HepG2 (cell line): ENCODE measurements around the gene PLB1. TPM values are rescaled to one million over a fixed set of nuclear protein-coding genes. Genes with fewer than 3 reads are reported as not detected.

ENCODE experiments used
- ATAC-seq: fragments of 200-7000 bp; cut with Tn5 transposase; 3 replicates; pipeline ENCODE4 v1.9.1; 2020; ENCODE audit warnings: mild to moderate bottlenecking, moderate library complexity
- BruUV-seq: library from RNA; stranded (reverse); fragments of 400-500 nt; replicated peaks from 2 replicates; lab custom pipeline; 2021; lab: Mats Ljungman, UMichigan
- CTCF ChIA-PET: fragments of 300-600 bp; formaldehyde crosslinking; extraction: SDS; loops from one replicate; lab custom pipeline; 2021; ENCODE audit warnings: low total read pairs, inconsistent platforms, low intra/inter-chr PET ratio; lab: Yijun Ruan, JAX
- POLR2A ChIA-PET: fragments of 350-600 bp; sonication (Branson Sonifier 250); formaldehyde crosslinking; loops from one replicate; lab custom pipeline; 2020; ENCODE audit warnings: antibody characterized with exemption, inconsistent platforms; lab: Yijun Ruan, JAX
- DNase-seq: peaks from one replicate; pipeline ENCODE4 v3.0.0-alpha.2; 2015; ENCODE audit warnings: low spot score
- FAIRE-seq: peaks from 3 replicates; lab custom pipeline; 2011; peaks lifted over from hg19 to GRCh38; lab: Jason Lieb, UNC
- H2AFZ ChIP-seq: one replicate; pipeline ENCODE4 v1.6.1; 2011; ENCODE audit warnings: low read length, inconsistent platforms
- H3K27ac ChIP-seq: fragments of 300-600 bp; 3 replicates; pipeline ENCODE4 v1.8.0; 2011; ENCODE audit warnings: mixed run types, mild to moderate bottlenecking, mixed read lengths, low read length, inconsistent platforms; ENCODE audit not compliant: insufficient read depth; ENCODE audit errors: extremely low read length
- H3K27me3 ChIP-seq, 2 experiments: fragments of 200-600 bp in 1 of 2; 2 replicates in 1 of 2; 3 replicates in 1 of 2; pipeline versions ENCODE4 v1.6.0 to v1.8.0; 2011; ENCODE audit warnings: low read length in 2 of 2, mild to moderate bottlenecking in 2 of 2, moderate library complexity in 2 of 2, inconsistent platforms in 1 of 2; ENCODE audit not compliant: insufficient read depth in 2 of 2, control insufficient read depth in 1 of 2
- H3K36me3 ChIP-seq, 2 experiments: fragments of 200-600 bp in 1 of 2; replicated peaks in 1 of 2; 2 replicates in 1 of 2; 3 replicates in 1 of 2; pipeline versions ENCODE4 v1.5.1 to v1.8.0; 2011; ENCODE audit warnings: low read length in 2 of 2, inconsistent platforms in 1 of 2; ENCODE audit not compliant: insufficient read depth in 2 of 2, control insufficient read depth in 1 of 2
- H3K4me1 ChIP-seq: 2 replicates; pipeline ENCODE4 v1.5.1; 2012; ENCODE audit warnings: low read length, inconsistent platforms; ENCODE audit not compliant: insufficient read depth
- H3K4me2 ChIP-seq: 2 replicates; pipeline ENCODE4 v1.6.0; 2011; ENCODE audit warnings: low read depth, low read length, inconsistent platforms
- H3K4me3 ChIP-seq, 3 experiments: fragments of 200-600 bp in 1 of 3; sonication (generic), shearing (Covaris generic) in 1 of 3; replicated peaks in 1 of 3; 2 replicates each; pipeline ENCODE4 v1.5.1; 2011 to 2016; ENCODE audit warnings: low read length in 3 of 3, inconsistent platforms in 2 of 3, low read depth in 2 of 3, mild to moderate bottlenecking in 2 of 3, control low read depth in 1 of 3, mixed read lengths in 1 of 3; ENCODE audit not compliant: insufficient read depth in 1 of 3
- H3K79me2 ChIP-seq: one replicate; pipeline ENCODE4 v1.6.1; 2011; ENCODE audit warnings: low read length, inconsistent platforms; ENCODE audit not compliant: insufficient read depth
- H3K9ac ChIP-seq: 2 replicates; pipeline ENCODE4 v1.6.0; 2011; ENCODE audit warnings: mild to moderate bottlenecking, low read depth, low read length, inconsistent platforms; ENCODE audit not compliant: insufficient read depth
- H3K9me3 ChIP-seq: 2 replicates; pipeline ENCODE4 v1.5.1; 2012; ENCODE audit warnings: mild to moderate bottlenecking, low read length
- H4K20me1 ChIP-seq: 2 replicates; pipeline ENCODE4 v1.6.0; 2011; ENCODE audit warnings: inconsistent platforms, mild to moderate bottlenecking, low read length, moderate library complexity; ENCODE audit not compliant: insufficient read depth
- FOXP1 ChIP-seq, 2 experiments: fragments of 450-650 bp in 1 of 2; IDR thresholded peaks; 2 replicates each; pipeline ENCODE4 v1.6.1; 2017 to 2018; ENCODE audit warnings: antibody characterized with exemption in 1 of 2
- HNRNPLL ChIP-seq: fragments of 200-400 bp; formaldehyde crosslinking; IDR thresholded peaks from 2 replicates; pipeline ENCODE4 v1.6.1; 2017; ENCODE audit warnings: mild to moderate bottlenecking, low read depth, low read length; ENCODE audit not compliant: poor library complexity, severe bottlenecking
- KDM5B ChIP-seq: sonication (generic); formaldehyde crosslinking; IDR thresholded peaks from 2 replicates; pipeline ENCODE4 v1.4.0; 2020; ENCODE audit warnings: missing genetic modification reagents, mild to moderate bottlenecking, borderline replicate concordance
- LCORL ChIP-seq, 2 experiments: fragments of 450-650 bp in 1 of 2; sonication (generic) in 1 of 2; formaldehyde crosslinking in 1 of 2; IDR thresholded peaks; 2 replicates each; pipeline versions ENCODE4 v1.5.0 to v1.6.1; 2017 to 2020; ENCODE audit warnings: antibody characterized with exemption in 1 of 2, missing genetic modification reagents in 1 of 2
- MAF1 ChIP-seq: sonication (generic); formaldehyde crosslinking; IDR thresholded peaks from 2 replicates; pipeline ENCODE4 v1.5.0; 2020; ENCODE audit warnings: missing genetic modification reagents, borderline replicate concordance
- MTF2 ChIP-seq: sonication (generic); formaldehyde crosslinking; IDR thresholded peaks from 2 replicates; pipeline ENCODE4 v1.5.0; 2020; ENCODE audit warnings: missing genetic modification reagents, borderline replicate concordance
- REXO4 ChIP-seq: sonication (generic); formaldehyde crosslinking; IDR thresholded peaks from 2 replicates; pipeline ENCODE4 v1.8.0; 2022; ENCODE audit warnings: missing genetic modification reagents, mild to moderate bottlenecking, borderline replicate concordance
- SNAI1 ChIP-seq: sonication (generic); formaldehyde crosslinking; IDR thresholded peaks from 2 replicates; pipeline ENCODE4 v1.5.0; 2020; ENCODE audit warnings: mild to moderate bottlenecking, missing genetic modification reagents, borderline replicate concordance
- SRF ChIP-seq: IDR thresholded peaks from 2 replicates; pipeline ENCODE4 v1.6.1; 2011; ENCODE audit warnings: mild to moderate bottlenecking, low read depth, low read length, moderate library complexity
- ZNF138 ChIP-seq: sonication (generic); formaldehyde crosslinking; IDR thresholded peaks from 2 replicates; pipeline ENCODE4 v1.5.0; 2020; ENCODE audit warnings: mild to moderate bottlenecking, low read depth, missing genetic modification reagents
- ZNF430 ChIP-seq: sonication (generic); formaldehyde crosslinking; IDR thresholded peaks from 2 replicates; pipeline ENCODE4 v1.9.0; 2021; ENCODE audit warnings: mild to moderate bottlenecking, missing genetic modification reagents
- ZNF530 ChIP-seq: sonication (generic); formaldehyde crosslinking; IDR thresholded peaks from 2 replicates; pipeline ENCODE4 v1.5.0; 2020; ENCODE audit warnings: low read depth, mild to moderate bottlenecking, missing genetic modification reagents
- WGBS: methylation state at CpG from one replicate; pipeline ENCODE4 v1.1.6; 2017; ENCODE audit warnings: low lambda C conversion rate; 5-methylcytosine and 5-hydroxymethylcytosine counted together
- in situ Hi-C: cut with HindIII; loops from 2 replicates; pipeline ENCODE4 v1.10.0; 2017; ENCODE audit warnings: low pct_unique_long_range_greater_than_20kb; ENCODE audit not compliant: extremely low pct_ligation_motif_present
- intact Hi-C: fragments of 100-400 bp; cut with micrococcal nuclease; formaldehyde crosslinking; loops from one replicate; pipeline ENCODE4 v1.10.0; 2022; ENCODE audit not compliant: unreplicated experiment
- polyA plus RNA-seq, 8 experiments: library from polyadenylated mRNA; depleted of rRNA in 3 of 8; stranded (reverse) in 7 of 8; unstranded in 1 of 8; fragments of >200 nt; fragmentation: Illumina TruSeq in 4 of 8; extraction: Trizol in 4 of 8; gene quantifications; 2 replicates each; pipeline versions ENCODE4 v1.2.1 to v1.2.3, GENCODE V29; 2011 to 2016; ENCODE audit warnings: low read depth in 4 of 8, missing spikeins in 1 of 8, mixed read lengths in 1 of 8; ENCODE audit not compliant: insufficient read depth in 1 of 8
- total RNA-seq, 5 experiments: library from RNA; depleted of rRNA; stranded (reverse); fragments of >200 nt; fragmentation: Illumina TruSeq; extraction: Trizol; gene quantifications; 2 replicates each; pipeline ENCODE4 v1.2.3, GENCODE V29; 2016; ENCODE audit warnings: low read depth in 1 of 5

The PLB1 gene
- total and polyA plus RNA-seq, 2 of the 13 experiments (the other 11 are each of a cell fraction or from before 2014, with no cell fraction given) = 0.20 to 1.8 TPM

DNA sequence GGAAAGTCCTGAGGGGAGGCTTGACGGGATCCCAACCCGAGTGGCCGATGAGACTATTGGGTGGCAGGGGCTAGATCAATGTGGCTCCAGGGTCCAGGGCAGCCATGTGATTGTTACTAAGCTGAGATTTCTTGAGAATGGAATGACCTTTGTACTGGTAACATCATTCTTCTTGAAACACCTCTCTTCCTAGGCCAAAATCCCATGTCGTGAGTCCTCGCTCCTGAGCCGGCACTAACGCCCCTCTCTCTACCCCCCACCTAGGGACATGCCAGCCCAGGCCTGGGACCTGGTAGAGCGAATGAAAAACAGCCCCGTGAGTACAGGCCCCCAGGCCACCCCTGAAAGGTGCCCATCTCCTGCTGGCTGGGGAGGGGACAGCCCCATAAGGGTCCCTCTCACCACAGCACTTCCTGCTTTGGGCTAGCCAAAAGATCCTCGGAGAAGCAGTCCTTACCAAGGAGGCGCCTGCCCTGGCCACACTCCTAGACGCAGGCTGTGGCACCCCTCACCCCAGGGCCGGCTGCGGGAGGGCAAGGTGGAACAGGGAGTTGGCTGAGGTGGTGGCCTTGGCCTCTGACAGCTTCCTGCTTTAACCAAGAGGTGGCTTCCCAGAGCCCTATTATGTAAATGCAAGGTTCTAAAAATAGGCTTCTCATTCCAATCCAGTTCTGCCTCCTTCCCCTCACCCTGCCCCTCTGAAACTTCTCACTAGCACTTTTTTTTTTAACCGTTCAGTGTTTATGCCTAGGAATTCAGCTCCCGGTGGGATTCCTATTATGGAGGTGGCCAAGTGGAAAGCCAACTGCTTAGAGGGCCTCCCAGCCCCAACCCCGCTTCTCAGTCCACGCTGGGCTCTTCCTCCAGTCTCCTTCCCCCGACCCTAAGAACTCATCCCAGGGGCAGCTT is 129.2 kb downstream of the PLB1 start (continued):
- TF ChIP-seq KDM5B = no peak

DNA sequence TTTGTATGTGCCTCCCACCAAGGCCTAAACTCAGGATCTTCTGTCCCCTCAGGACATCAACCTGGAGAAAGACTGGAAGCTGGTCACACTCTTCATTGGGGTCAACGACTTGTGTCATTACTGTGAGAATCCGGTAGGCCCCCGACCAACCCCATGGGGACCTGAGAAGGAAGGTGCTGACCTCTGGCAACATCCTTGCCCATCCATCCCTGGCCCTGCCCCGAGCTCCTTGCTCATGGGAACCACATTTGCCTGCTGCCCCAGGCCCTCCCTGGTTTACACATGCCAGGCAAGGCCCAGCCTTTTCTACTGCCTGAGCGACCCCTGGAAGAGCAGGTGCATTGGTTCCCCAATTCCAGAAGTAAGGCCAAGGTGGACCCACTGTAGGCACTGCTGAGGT is 130.5 kb downstream of the PLB1 start:
- no peaks in the 10 kb centered on the region for H4K20me1 ChIP-seq
- no peaks in the 10 kb centered on the region for H3K36me3 ChIP-seq
- H3K27ac ChIP-seq = no peak overlapping the region
- TF ChIP-seq SRF = no peak
- no peak for TF ChIP-seq HNRNPLL
- TF ChIP-seq MTF2 (CRISPR knock-in tag) = no peak
- TF ChIP-seq MAF1 (CRISPR knock-in tag) = no peak
- TF ChIP-seq LCORL (IDR thresholded peaks at IDR 0.05) = no peak
- no peak for TF ChIP-seq LCORL (CRISPR knock-in tag; IDR thresholded peaks at IDR 0.05)
- TF ChIP-seq ZNF138 = no peak
- no peak for TF ChIP-seq ZNF430 (CRISPR knock-in tag)
- no peak for TF ChIP-seq SNAI1 (CRISPR knock-in tag)
- no peak for TF ChIP-seq ZNF530
- no peak for TF ChIP-seq FOXP1 (IDR thresholded peaks at IDR 0.05)
- no peak for TF ChIP-seq FOXP1 (CRISPR knock-in tag; IDR thresholded peaks at IDR 0.05)
- TF ChIP-seq REXO4 = no peak
- ChIA-PET POLR2A (no interaction called here), CTCF (no interaction called here)
- no peaks in the 10 kb centered on the region for H3K79me2 ChIP-seq
- H3K4me1 ChIP-seq = peaks cover 26% of the 10 kb centered on the region
- no peak overlapping the region for H2AFZ ChIP-seq
- in situ Hi-C loops (no loop called here), intact Hi-C loops (no loop called here)
- ATAC-seq (no peak), DNase-seq (no peak), FAIRE-seq (no peak)
- no peak overlapping the region for H3K4me3 ChIP-seq
- peaks cover 0 to 22% of the 10 kb centered on the region in 2 experiments; a peak in 3 of 5 replicates for H3K27me3 ChIP-seq
- BruUV-seq = no TSS peak
- H3K4me2 ChIP-seq = no peak overlapping the region
- H3K9me3 ChIP-seq = no peaks in the 10 kb centered on the region
- no peak overlapping the region for H3K9ac ChIP-seq
- 30% methylated on average over 2 of the region's 5 CpGs for WGBS
